ENCODE results near the gene HNRNPA1. TPM values are rescaled to one million over a fixed set of nuclear protein-coding genes. Genes with fewer than 3 reads are reported as not detected.
A peak's percentile ranks its signal among the peaks of the same experiment; 100 is the strongest.

HNRNPA1 gene
- total and polyA plus RNA-seq, 9 of the 15 experiments (the other 6 are each of a cell fraction or from before 2014, with no cell fraction given), result 1,166 to 2,703 (median 1,815) TPM

- TF ChIP-seq, protein P1, sequence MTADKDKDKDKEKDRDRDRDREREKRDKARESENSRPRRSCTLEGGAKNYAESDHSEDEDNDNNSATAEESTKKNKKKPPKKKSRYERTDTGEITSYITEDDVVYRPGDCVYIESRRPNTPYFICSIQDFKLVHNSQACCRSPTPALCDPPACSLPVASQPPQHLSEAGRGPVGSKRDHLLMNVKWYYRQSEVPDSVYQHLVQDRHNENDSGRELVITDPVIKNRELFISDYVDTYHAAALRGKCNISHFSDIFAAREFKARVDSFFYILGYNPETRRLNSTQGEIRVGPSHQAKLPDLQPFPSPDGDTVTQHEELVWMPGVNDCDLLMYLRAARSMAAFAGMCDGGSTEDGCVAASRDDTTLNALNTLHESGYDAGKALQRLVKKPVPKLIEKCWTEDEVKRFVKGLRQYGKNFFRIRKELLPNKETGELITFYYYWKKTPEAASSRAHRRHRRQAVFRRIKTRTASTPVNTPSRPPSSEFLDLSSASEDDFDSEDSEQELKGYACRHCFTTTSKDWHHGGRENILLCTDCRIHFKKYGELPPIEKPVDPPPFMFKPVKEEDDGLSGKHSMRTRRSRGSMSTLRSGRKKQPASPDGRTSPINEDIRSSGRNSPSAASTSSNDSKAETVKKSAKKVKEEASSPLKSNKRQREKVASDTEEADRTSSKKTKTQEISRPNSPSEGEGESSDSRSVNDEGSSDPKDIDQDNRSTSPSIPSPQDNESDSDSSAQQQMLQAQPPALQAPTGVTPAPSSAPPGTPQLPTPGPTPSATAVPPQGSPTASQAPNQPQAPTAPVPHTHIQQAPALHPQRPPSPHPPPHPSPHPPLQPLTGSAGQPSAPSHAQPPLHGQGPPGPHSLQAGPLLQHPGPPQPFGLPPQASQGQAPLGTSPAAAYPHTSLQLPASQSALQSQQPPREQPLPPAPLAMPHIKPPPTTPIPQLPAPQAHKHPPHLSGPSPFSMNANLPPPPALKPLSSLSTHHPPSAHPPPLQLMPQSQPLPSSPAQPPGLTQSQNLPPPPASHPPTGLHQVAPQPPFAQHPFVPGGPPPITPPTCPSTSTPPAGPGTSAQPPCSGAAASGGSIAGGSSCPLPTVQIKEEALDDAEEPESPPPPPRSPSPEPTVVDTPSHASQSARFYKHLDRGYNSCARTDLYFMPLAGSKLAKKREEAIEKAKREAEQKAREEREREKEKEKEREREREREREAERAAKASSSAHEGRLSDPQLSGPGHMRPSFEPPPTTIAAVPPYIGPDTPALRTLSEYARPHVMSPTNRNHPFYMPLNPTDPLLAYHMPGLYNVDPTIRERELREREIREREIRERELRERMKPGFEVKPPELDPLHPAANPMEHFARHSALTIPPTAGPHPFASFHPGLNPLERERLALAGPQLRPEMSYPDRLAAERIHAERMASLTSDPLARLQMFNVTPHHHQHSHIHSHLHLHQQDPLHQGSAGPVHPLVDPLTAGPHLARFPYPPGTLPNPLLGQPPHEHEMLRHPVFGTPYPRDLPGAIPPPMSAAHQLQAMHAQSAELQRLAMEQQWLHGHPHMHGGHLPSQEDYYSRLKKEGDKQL (CRISPR knock-in tag; IDR thresholded peaks at IDR 0.05; ENCODE audit: borderline replicate concordance), result no peak
- TF ChIP-seq MTA1 (IDR thresholded peaks at IDR 0.05; ENCODE audit: borderline replicate concordance), result peak; percentile 55; the same call in 1 of the 2 replicates
- no peak for TF ChIP-seq PTTG1 (tag; IDR thresholded peaks at IDR 0.05; ENCODE audit: low read depth)
- no peak for TF ChIP-seq NFXL1 (CRISPR knock-in tag; IDR thresholded peaks at IDR 0.05)
- no peak for TF ChIP-seq CBX2 (IDR thresholded peaks at IDR 0.05; ENCODE audit: insufficient read depth, low read length, poor library complexity, severe bottlenecking)
- peak; percentile 89 for TF ChIP-seq EGR1 (conservative IDR thresholded peaks at IDR 0.05)
- no peak for TF ChIP-seq MCM5 (IDR thresholded peaks at IDR 0.05; ENCODE audit: low read depth)
- no peak for TF ChIP-seq ZNF436 (CRISPR knock-in tag; IDR thresholded peaks at IDR 0.05)
- no peak for TF ChIP-seq POLR3A (IDR thresholded peaks at IDR 0.05; ENCODE audit: borderline replicate concordance, extremely low read depth, insufficient read depth, insufficient read length)
- TF ChIP-seq FOSL1 (tag; conservative IDR thresholded peaks at IDR 0.05), result no peak
- no peak for TF ChIP-seq GABPB2 (CRISPR knock-in tag; conservative IDR thresholded peaks at IDR 0.05)
- TF ChIP-seq, protein P2, sequence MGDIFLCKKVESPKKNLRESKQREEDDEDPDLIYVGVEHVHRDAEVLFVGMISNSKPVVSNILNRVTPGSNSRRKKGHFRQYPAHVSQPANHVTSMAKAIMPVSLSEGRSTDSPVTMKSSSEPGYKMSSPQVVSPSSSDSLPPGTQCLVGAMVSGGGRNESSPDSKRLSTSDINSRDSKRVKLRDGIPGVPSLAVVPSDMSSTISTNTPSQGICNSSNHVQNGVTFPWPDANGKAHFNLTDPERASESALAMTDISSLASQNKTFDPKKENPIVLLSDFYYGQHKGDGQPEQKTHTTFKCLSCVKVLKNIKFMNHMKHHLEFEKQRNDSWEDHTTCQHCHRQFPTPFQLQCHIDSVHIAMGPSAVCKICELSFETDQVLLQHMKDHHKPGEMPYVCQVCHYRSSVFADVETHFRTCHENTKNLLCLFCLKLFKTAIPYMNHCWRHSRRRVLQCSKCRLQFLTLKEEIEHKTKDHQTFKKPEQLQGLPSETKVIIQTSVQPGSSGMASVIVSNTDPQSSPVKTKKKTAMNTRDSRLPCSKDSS (IDR thresholded peaks at IDR 0.05; ENCODE audit: low read depth, partially characterized antibody), result no peak
- TF ChIP-seq SMARCB1 (IDR thresholded peaks at IDR 0.05; ENCODE audit: insufficient read length, low read depth), result no peak
- no peak for TF ChIP-seq ADNP (tag; IDR thresholded peaks at IDR 0.05)
- TF ChIP-seq LEF1 (IDR thresholded peaks at IDR 0.05), result no peak
- TF ChIP-seq KAT8 (IDR thresholded peaks at IDR 0.05; ENCODE audit: low read depth), result no peak
- no peak for TF ChIP-seq ELF2 (CRISPR knock-in tag; IDR thresholded peaks at IDR 0.05)
- no peak for TF ChIP-seq ILF3 (IDR thresholded peaks at IDR 0.05; ENCODE audit: borderline replicate concordance)
- TF ChIP-seq ZC3H4 (CRISPR knock-in tag; IDR thresholded peaks at IDR 0.05; ENCODE audit: borderline replicate concordance), result peak; percentile 77; the same call in 1 of the 2 replicates
- no peak for TF ChIP-seq XRCC3 (IDR thresholded peaks at IDR 0.05)
- TF ChIP-seq, protein P3, sequence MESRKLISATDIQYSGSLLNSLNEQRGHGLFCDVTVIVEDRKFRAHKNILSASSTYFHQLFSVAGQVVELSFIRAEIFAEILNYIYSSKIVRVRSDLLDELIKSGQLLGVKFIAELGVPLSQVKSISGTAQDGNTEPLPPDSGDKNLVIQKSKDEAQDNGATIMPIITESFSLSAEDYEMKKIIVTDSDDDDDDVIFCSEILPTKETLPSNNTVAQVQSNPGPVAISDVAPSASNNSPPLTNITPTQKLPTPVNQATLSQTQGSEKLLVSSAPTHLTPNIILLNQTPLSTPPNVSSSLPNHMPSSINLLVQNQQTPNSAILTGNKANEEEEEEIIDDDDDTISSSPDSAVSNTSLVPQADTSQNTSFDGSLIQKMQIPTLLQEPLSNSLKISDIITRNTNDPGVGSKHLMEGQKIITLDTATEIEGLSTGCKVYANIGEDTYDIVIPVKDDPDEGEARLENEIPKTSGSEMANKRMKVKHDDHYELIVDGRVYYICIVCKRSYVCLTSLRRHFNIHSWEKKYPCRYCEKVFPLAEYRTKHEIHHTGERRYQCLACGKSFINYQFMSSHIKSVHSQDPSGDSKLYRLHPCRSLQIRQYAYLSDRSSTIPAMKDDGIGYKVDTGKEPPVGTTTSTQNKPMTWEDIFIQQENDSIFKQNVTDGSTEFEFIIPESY (CRISPR knock-in tag; IDR thresholded peaks at IDR 0.05), result no peak
Measured at GRCh38 chr12:54300732-54301427, 20.4 kb downstream of the HNRNPA1 start, which contains the start of gene NFE2 (continued).

Measured in K562 (cell line).